WTC11 (cell line): Measurements from ENCODE around the gene AGAP1. TPM values are rescaled to one million over a fixed set of nuclear protein-coding genes. Genes with fewer than 3 reads are reported as not detected.

Experiments used
- ATAC-seq: fragments of 200-7000 bp; cut with Tn5 transposase; 2 replicates; pipeline ENCODE4 v1.10.0; 2021; ENCODE audit warnings: mild to moderate bottlenecking, moderate library complexity
- CTCF ChIA-PET: fragments of 300-600 bp; sonication (Branson Sonifier 250); formaldehyde crosslinking; loops from one replicate; lab custom pipeline; 2021; ENCODE audit warnings: antibody characterized with exemption; lab: Charles Lee
- POLR2A ChIA-PET: fragments of 350-600 bp; sonication (Branson Sonifier 250); formaldehyde crosslinking; loops from one replicate; lab custom pipeline; 2021; ENCODE audit warnings: antibody characterized with exemption; lab: Charles Lee
- DNase-seq: peaks from one replicate; pipeline ENCODE4 v3.0.0; 2021; ENCODE audit warnings: low spot score
- H3K27ac Mint-ChIP-seq: 2 replicates; pipeline ENCODE4 v1.8.0; 2021; ENCODE audit warnings: mixed read lengths
- H3K27me3 Mint-ChIP-seq: 2 replicates; pipeline ENCODE4 v1.8.0; 2021; ENCODE audit warnings: low read depth, mild to moderate bottlenecking, moderate library complexity, mixed read lengths
- H3K36me3 Mint-ChIP-seq: 2 replicates; pipeline ENCODE4 v1.8.0; 2021; ENCODE audit warnings: mixed read lengths
- H3K4me1 Mint-ChIP-seq: 2 replicates; pipeline ENCODE4 v1.8.0; 2022; ENCODE audit warnings: mixed read lengths
- H3K4me3 Mint-ChIP-seq: 2 replicates; pipeline ENCODE4 v1.8.0; 2021; ENCODE audit warnings: mild to moderate bottlenecking, moderate library complexity, mixed read lengths
- H3K9me3 Mint-ChIP-seq: 2 replicates; pipeline ENCODE4 v1.8.0; 2021; ENCODE audit warnings: mixed read lengths
- CREM ChIP-seq: sonication (generic); formaldehyde crosslinking; IDR thresholded peaks from 2 replicates; pipeline ENCODE4 v1.8.1; 2022; ENCODE audit warnings: mild to moderate bottlenecking, missing genetic modification reagents, moderate library complexity
- ESRRA ChIP-seq: sonication (generic); formaldehyde crosslinking; IDR thresholded peaks from 2 replicates; pipeline ENCODE4 v1.8.1; 2022; ENCODE audit warnings: mild to moderate bottlenecking, missing genetic modification reagents, borderline replicate concordance
- KAT7 ChIP-seq: sonication (generic); formaldehyde crosslinking; IDR thresholded peaks from 2 replicates; pipeline ENCODE4 v1.8.1; 2023; ENCODE audit warnings: missing genetic modification reagents, mild to moderate bottlenecking, borderline replicate concordance
- PRDM15 ChIP-seq: sonication (generic); formaldehyde crosslinking; IDR thresholded peaks from 2 replicates; pipeline ENCODE4 v1.8.0; 2022; ENCODE audit warnings: missing genetic modification reagents
- PREB ChIP-seq: sonication (generic); formaldehyde crosslinking; IDR thresholded peaks from 2 replicates; pipeline ENCODE4 v1.8.1; 2022; ENCODE audit warnings: mild to moderate bottlenecking, missing genetic modification reagents, moderate library complexity, borderline replicate concordance
- ZBTB21 ChIP-seq: sonication (generic); formaldehyde crosslinking; IDR thresholded peaks from 2 replicates; pipeline ENCODE4 v1.8.1; 2023; ENCODE audit warnings: mild to moderate bottlenecking, missing genetic modification reagents, borderline replicate concordance
- ZNF121 ChIP-seq: sonication (generic); formaldehyde crosslinking; IDR thresholded peaks from 2 replicates; pipeline ENCODE4 v1.8.0; 2023; ENCODE audit warnings: missing genetic modification reagents
- total RNA-seq: library from RNA; stranded (reverse); gene quantifications from 3 replicates; pipeline ENCODE4 v1.2.3, GENCODE V29; 2021
- TF ChIP-seq, protein P1 (sequence below): fragments of 250-450 bp; sonication (Bioruptor Pico); IDR thresholded peaks from 2 replicates; pipeline ENCODE4 v1.9.0; 2021; ENCODE audit warnings: mild to moderate bottlenecking, borderline replicate concordance
- TF ChIP-seq, protein P2 (sequence below): sonication (generic); formaldehyde crosslinking; IDR thresholded peaks from 2 replicates; pipeline ENCODE4 v1.8.0; 2022; ENCODE audit warnings: mild to moderate bottlenecking, missing genetic modification reagents
- TF ChIP-seq, protein P3 (sequence below): sonication (generic); formaldehyde crosslinking; IDR thresholded peaks from 2 replicates; pipeline ENCODE4 v1.8.0; 2023; ENCODE audit warnings: mild to moderate bottlenecking, missing genetic modification reagents
- TF ChIP-seq, protein P4 (sequence below): sonication (generic); formaldehyde crosslinking; IDR thresholded peaks from 2 replicates; pipeline ENCODE4 v1.8.1; 2023; ENCODE audit warnings: mild to moderate bottlenecking, missing genetic modification reagents, moderate library complexity
- TF ChIP-seq, protein P5 (sequence below): sonication (generic); formaldehyde crosslinking; IDR thresholded peaks from 2 replicates; pipeline ENCODE4 v1.8.1; 2023; ENCODE audit warnings: mild to moderate bottlenecking, missing genetic modification reagents
- TF ChIP-seq, protein P6 (sequence below): sonication (generic); formaldehyde crosslinking; IDR thresholded peaks from 2 replicates; pipeline ENCODE4 v1.8.0; 2022; ENCODE audit warnings: mild to moderate bottlenecking, missing genetic modification reagents
- TF ChIP-seq, protein P7 (sequence below): sonication (generic); formaldehyde crosslinking; IDR thresholded peaks from 2 replicates; pipeline ENCODE4 v1.8.0; 2023; ENCODE audit warnings: missing genetic modification reagents, mild to moderate bottlenecking, borderline replicate concordance

Gene AGAP1
- total RNA-seq, 1 experiment from 2014 or later, result 49.3 TPM

GRCh38 chr2:236121546-236121945 is 627.7 kb downstream of the AGAP1 start:
- H3K27me3 Mint-ChIP-seq, result peaks cover 21% of the 10 kb centered on the region
- no peaks in the 10 kb centered on the region for H3K9me3 Mint-ChIP-seq
- no peak overlapping the region for H3K4me3 Mint-ChIP-seq
- H3K27ac Mint-ChIP-seq, result no peak overlapping the region
- ChIA-PET CTCF (no interaction called here), POLR2A (no interaction called here)
- ATAC-seq (no peak), DNase-seq (no peak)
- peaks cover 20% of the 10 kb centered on the region for H3K36me3 Mint-ChIP-seq
- H3K4me1 Mint-ChIP-seq, result peaks cover 39% of the 10 kb centered on the region
- TF ChIP-seq, protein P1, sequence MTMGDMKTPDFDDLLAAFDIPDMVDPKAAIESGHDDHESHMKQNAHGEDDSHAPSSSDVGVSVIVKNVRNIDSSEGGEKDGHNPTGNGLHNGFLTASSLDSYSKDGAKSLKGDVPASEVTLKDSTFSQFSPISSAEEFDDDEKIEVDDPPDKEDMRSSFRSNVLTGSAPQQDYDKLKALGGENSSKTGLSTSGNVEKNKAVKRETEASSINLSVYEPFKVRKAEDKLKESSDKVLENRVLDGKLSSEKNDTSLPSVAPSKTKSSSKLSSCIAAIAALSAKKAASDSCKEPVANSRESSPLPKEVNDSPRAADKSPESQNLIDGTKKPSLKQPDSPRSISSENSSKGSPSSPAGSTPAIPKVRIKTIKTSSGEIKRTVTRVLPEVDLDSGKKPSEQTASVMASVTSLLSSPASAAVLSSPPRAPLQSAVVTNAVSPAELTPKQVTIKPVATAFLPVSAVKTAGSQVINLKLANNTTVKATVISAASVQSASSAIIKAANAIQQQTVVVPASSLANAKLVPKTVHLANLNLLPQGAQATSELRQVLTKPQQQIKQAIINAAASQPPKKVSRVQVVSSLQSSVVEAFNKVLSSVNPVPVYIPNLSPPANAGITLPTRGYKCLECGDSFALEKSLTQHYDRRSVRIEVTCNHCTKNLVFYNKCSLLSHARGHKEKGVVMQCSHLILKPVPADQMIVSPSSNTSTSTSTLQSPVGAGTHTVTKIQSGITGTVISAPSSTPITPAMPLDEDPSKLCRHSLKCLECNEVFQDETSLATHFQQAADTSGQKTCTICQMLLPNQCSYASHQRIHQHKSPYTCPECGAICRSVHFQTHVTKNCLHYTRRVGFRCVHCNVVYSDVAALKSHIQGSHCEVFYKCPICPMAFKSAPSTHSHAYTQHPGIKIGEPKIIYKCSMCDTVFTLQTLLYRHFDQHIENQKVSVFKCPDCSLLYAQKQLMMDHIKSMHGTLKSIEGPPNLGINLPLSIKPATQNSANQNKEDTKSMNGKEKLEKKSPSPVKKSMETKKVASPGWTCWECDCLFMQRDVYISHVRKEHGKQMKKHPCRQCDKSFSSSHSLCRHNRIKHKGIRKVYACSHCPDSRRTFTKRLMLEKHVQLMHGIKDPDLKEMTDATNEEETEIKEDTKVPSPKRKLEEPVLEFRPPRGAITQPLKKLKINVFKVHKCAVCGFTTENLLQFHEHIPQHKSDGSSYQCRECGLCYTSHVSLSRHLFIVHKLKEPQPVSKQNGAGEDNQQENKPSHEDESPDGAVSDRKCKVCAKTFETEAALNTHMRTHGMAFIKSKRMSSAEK, result no peak
- TF ChIP-seq, protein P2, sequence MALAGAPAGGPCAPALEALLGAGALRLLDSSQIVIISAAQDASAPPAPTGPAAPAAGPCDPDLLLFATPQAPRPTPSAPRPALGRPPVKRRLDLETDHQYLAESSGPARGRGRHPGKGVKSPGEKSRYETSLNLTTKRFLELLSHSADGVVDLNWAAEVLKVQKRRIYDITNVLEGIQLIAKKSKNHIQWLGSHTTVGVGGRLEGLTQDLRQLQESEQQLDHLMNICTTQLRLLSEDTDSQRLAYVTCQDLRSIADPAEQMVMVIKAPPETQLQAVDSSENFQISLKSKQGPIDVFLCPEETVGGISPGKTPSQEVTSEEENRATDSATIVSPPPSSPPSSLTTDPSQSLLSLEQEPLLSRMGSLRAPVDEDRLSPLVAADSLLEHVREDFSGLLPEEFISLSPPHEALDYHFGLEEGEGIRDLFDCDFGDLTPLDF (CRISPR knock-in tag), result no peak
- TF ChIP-seq ZBTB21, result no peak
- TF ChIP-seq, protein P3, sequence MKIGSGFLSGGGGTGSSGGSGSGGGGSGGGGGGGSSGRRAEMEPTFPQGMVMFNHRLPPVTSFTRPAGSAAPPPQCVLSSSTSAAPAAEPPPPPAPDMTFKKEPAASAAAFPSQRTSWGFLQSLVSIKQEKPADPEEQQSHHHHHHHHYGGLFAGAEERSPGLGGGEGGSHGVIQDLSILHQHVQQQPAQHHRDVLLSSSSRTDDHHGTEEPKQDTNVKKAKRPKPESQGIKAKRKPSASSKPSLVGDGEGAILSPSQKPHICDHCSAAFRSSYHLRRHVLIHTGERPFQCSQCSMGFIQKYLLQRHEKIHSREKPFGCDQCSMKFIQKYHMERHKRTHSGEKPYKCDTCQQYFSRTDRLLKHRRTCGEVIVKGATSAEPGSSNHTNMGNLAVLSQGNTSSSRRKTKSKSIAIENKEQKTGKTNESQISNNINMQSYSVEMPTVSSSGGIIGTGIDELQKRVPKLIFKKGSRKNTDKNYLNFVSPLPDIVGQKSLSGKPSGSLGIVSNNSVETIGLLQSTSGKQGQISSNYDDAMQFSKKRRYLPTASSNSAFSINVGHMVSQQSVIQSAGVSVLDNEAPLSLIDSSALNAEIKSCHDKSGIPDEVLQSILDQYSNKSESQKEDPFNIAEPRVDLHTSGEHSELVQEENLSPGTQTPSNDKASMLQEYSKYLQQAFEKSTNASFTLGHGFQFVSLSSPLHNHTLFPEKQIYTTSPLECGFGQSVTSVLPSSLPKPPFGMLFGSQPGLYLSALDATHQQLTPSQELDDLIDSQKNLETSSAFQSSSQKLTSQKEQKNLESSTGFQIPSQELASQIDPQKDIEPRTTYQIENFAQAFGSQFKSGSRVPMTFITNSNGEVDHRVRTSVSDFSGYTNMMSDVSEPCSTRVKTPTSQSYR (CRISPR knock-in tag), result no peak
- no peak for TF ChIP-seq CREM (CRISPR knock-in tag)
- TF ChIP-seq, protein P4, sequence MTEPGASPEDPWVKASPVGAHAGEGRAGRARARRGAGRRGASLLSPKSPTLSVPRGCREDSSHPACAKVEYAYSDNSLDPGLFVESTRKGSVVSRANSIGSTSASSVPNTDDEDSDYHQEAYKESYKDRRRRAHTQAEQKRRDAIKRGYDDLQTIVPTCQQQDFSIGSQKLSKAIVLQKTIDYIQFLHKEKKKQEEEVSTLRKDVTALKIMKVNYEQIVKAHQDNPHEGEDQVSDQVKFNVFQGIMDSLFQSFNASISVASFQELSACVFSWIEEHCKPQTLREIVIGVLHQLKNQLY, result no peak
- TF ChIP-seq KAT7 (CRISPR knock-in tag), result no peak
- TF ChIP-seq ZNF121 (CRISPR knock-in tag), result no peak
- TF ChIP-seq PREB (CRISPR knock-in tag), result no peak
- TF ChIP-seq PRDM15 (CRISPR knock-in tag), result no peak
- TF ChIP-seq, protein P5, sequence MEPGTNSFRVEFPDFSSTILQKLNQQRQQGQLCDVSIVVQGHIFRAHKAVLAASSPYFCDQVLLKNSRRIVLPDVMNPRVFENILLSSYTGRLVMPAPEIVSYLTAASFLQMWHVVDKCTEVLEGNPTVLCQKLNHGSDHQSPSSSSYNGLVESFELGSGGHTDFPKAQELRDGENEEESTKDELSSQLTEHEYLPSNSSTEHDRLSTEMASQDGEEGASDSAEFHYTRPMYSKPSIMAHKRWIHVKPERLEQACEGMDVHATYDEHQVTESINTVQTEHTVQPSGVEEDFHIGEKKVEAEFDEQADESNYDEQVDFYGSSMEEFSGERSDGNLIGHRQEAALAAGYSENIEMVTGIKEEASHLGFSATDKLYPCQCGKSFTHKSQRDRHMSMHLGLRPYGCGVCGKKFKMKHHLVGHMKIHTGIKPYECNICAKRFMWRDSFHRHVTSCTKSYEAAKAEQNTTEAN (CRISPR knock-in tag), result no peak
- no peak for TF ChIP-seq ESRRA (CRISPR knock-in tag)
- TF ChIP-seq, protein P6, sequence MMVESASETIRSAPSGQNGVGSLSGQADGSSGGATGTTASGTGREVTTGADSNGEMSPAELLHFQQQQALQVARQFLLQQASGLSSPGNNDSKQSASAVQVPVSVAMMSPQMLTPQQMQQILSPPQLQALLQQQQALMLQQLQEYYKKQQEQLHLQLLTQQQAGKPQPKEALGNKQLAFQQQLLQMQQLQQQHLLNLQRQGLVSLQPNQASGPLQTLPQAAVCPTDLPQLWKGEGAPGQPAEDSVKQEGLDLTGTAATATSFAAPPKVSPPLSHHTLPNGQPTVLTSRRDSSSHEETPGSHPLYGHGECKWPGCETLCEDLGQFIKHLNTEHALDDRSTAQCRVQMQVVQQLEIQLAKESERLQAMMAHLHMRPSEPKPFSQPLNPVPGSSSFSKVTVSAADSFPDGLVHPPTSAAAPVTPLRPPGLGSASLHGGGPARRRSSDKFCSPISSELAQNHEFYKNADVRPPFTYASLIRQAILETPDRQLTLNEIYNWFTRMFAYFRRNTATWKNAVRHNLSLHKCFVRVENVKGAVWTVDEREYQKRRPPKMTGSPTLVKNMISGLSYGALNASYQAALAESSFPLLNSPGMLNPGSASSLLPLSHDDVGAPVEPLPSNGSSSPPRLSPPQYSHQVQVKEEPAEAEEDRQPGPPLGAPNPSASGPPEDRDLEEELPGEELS (CRISPR knock-in tag), result no peak
- TF ChIP-seq, protein P7, sequence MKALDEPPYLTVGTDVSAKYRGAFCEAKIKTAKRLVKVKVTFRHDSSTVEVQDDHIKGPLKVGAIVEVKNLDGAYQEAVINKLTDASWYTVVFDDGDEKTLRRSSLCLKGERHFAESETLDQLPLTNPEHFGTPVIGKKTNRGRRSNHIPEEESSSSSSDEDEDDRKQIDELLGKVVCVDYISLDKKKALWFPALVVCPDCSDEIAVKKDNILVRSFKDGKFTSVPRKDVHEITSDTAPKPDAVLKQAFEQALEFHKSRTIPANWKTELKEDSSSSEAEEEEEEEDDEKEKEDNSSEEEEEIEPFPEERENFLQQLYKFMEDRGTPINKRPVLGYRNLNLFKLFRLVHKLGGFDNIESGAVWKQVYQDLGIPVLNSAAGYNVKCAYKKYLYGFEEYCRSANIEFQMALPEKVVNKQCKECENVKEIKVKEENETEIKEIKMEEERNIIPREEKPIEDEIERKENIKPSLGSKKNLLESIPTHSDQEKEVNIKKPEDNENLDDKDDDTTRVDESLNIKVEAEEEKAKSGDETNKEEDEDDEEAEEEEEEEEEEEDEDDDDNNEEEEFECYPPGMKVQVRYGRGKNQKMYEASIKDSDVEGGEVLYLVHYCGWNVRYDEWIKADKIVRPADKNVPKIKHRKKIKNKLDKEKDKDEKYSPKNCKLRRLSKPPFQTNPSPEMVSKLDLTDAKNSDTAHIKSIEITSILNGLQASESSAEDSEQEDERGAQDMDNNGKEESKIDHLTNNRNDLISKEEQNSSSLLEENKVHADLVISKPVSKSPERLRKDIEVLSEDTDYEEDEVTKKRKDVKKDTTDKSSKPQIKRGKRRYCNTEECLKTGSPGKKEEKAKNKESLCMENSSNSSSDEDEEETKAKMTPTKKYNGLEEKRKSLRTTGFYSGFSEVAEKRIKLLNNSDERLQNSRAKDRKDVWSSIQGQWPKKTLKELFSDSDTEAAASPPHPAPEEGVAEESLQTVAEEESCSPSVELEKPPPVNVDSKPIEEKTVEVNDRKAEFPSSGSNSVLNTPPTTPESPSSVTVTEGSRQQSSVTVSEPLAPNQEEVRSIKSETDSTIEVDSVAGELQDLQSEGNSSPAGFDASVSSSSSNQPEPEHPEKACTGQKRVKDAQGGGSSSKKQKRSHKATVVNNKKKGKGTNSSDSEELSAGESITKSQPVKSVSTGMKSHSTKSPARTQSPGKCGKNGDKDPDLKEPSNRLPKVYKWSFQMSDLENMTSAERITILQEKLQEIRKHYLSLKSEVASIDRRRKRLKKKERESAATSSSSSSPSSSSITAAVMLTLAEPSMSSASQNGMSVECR (CRISPR knock-in tag), result no peak
